PFSK-1 (cell line): ENCODE results near the gene CAV1.

ENCODE experiments used
- FOXP2 ChIP-seq: optimal IDR thresholded peaks from 2 replicates; pipeline ENCODE3; 2011; ENCODE audit warnings: borderline replicate concordance, control low read depth, inconsistent platforms; ENCODE audit not compliant: insufficient read depth; ENCODE audit errors: extremely low read length, extremely low read depth
- POLR2AphosphoS5 ChIP-seq: IDR thresholded peaks from 2 replicates; pipeline ENCODE4 v1.6.1; 2012; ENCODE audit warnings: low read depth, mild to moderate bottlenecking, control low read depth, low read length, moderate library complexity
- SIN3A ChIP-seq: IDR thresholded peaks from 2 replicates; pipeline ENCODE4 v1.6.1; 2012; ENCODE audit warnings: mild to moderate bottlenecking, low read length, moderate library complexity, borderline replicate concordance; ENCODE audit not compliant: insufficient read depth
- TAF1 ChIP-seq: IDR thresholded peaks from 2 replicates; pipeline ENCODE4 v1.6.1; 2012; ENCODE audit warnings: low read length, control low read depth, borderline replicate concordance; ENCODE audit not compliant: insufficient read depth
- TF ChIP-seq, protein P1 (sequence below), 2 experiments: IDR thresholded peaks; 2 replicates each; pipeline versions ENCODE4 v1.6.1 to v1.8.0; 2011 to 2012; ENCODE audit warnings: low read depth in 2 of 2, low read length in 2 of 2, control low read depth in 1 of 2, inconsistent platforms in 1 of 2, mild to moderate bottlenecking in 1 of 2, moderate library complexity in 1 of 2; ENCODE audit not compliant: insufficient read depth in 1 of 2

CAV1 gene

DNA sequence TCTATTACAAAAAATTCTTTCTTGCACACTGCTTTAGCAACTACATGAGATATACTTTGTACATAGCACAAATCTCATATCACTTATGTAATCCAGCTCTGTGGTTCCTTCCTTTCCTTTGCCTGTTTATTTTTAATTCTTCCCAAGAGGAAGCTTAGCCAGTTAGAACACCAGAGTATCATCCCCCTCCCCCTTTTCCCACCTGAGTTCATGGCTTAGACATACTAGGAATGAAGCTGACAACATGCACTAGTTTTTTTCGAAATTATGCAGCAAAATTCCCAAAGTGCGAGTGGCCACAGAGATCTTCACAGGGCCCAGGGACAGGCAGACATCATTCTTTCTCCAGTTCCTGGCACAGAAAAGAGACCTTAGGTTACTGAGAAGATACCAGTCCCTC is 17.8 kb downstream of the CAV1 start:
- TF ChIP-seq SIN3A (no peak), POLR2AphosphoS5 (no peak)

DNA sequence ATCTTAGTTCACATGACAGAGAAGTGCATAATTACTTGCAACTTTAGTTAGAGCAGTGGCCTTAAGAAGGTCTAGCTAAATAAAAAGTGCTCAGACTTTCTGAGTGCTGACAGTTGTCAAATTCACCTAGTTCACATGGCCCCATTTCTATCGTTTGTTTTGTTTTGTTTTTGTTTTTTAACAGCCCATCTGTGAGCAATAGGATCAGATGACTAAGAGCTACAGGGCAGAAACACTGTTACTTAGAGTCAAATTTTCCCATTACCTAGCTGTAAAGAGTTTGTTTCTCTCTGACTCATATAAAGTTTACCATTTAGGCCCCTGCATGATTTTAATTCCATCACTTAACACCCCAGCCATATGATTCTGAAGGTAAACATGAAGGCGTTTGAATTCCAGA is 18.8 kb downstream of the CAV1 start:
- TF ChIP-seq POLR2AphosphoS5 (no peak), SIN3A (no peak), TAF1 (no peak), FOXP2 (no peak)
- TF ChIP-seq, protein P1, sequence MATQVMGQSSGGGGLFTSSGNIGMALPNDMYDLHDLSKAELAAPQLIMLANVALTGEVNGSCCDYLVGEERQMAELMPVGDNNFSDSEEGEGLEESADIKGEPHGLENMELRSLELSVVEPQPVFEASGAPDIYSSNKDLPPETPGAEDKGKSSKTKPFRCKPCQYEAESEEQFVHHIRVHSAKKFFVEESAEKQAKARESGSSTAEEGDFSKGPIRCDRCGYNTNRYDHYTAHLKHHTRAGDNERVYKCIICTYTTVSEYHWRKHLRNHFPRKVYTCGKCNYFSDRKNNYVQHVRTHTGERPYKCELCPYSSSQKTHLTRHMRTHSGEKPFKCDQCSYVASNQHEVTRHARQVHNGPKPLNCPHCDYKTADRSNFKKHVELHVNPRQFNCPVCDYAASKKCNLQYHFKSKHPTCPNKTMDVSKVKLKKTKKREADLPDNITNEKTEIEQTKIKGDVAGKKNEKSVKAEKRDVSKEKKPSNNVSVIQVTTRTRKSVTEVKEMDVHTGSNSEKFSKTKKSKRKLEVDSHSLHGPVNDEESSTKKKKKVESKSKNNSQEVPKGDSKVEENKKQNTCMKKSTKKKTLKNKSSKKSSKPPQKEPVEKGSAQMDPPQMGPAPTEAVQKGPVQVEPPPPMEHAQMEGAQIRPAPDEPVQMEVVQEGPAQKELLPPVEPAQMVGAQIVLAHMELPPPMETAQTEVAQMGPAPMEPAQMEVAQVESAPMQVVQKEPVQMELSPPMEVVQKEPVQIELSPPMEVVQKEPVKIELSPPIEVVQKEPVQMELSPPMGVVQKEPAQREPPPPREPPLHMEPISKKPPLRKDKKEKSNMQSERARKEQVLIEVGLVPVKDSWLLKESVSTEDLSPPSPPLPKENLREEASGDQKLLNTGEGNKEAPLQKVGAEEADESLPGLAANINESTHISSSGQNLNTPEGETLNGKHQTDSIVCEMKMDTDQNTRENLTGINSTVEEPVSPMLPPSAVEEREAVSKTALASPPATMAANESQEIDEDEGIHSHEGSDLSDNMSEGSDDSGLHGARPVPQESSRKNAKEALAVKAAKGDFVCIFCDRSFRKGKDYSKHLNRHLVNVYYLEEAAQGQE (IDR thresholded peaks at IDR 0.05; ENCODE audit: insufficient read depth in 1 of 2, low read depth in 2 of 2, low read length in 2 of 2): no peak

DNA sequence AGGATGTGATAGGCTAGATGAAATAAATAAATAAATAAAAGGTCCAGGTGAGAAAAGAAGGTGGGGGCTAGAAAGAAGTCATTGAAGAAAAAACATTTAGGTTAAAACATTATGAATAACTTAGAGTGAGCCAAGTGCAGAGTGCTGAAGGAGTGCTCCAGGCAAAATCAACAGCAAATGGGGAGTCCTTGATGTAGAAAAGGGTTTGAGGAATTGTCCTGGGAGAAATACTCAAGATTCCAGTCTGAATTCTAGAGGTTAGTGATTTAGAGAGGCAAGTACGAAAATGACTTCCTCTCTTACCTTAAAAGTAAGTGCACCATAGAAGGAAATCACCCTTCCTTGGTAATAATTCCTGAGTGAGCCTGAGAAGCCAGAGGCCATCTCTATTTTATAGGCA is 19.7 kb downstream of the CAV1 start:
- TF ChIP-seq POLR2AphosphoS5 (no peak), SIN3A (no peak), TAF1 (no peak), FOXP2 (no peak)
- TF ChIP-seq, protein P1 (IDR thresholded peaks at IDR 0.05; ENCODE audit: insufficient read depth in 1 of 2, low read depth in 2 of 2, low read length in 2 of 2): no peak

DNA sequence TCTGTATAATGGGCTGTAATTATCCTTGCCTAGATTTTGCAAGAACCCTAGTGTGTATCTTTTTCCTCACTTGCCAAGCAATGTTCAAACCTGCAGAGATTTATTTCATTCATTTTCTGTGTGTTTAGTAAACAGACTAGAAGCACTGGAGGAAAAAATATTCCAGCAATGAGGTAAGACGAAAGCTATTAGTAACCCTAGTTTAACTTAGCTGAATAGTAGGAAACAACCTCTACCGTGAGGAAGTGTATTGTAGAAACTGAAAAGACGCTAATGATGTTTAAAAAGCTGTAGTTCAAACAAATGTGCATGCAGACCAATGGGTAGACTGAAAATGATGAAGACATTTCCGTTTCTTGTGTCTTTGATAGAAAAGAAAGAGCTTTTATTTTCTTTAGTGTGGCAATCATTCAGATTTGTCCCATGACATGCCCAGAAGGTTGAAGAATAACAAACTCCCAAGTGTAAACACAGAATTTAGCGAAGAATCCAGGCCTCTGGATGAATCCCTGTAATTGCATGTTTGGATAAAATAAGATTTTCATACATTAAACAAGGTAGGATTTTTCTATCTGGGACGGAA is 20.7 kb downstream of the CAV1 start:
- TF ChIP-seq SIN3A (no peak), TAF1 (no peak), POLR2AphosphoS5 (no peak), FOXP2 (no peak)
- TF ChIP-seq, protein P1 (IDR thresholded peaks at IDR 0.05; ENCODE audit: insufficient read depth in 1 of 2, low read depth in 2 of 2, low read length in 2 of 2): no peak

DNA sequence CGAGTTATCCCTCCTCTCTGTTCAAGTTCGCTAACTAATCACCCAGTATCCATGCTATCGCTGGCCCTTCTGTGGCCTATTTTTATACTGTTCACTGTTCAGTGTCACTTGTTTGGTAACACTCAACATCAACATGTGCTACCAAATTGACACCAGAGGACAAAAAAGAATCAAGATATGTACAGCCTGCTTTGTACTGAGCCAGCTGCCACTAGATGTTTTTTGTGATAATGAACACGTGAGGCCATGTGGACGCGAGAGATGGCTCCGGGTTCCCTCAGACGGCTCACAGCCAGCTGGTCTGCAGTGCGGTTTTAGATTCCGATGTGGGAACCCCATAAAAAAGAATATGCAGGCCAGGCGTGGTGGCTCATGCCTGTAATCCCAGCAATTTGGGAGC is 21.2 kb downstream of the CAV1 start:
- TF ChIP-seq, protein P1 (IDR thresholded peaks at IDR 0.05; ENCODE audit: insufficient read depth in 1 of 2, low read depth in 2 of 2, low read length in 2 of 2): no peak
- TF ChIP-seq POLR2AphosphoS5 (no peak), FOXP2 (no peak), TAF1 (no peak), SIN3A (no peak)

DNA sequence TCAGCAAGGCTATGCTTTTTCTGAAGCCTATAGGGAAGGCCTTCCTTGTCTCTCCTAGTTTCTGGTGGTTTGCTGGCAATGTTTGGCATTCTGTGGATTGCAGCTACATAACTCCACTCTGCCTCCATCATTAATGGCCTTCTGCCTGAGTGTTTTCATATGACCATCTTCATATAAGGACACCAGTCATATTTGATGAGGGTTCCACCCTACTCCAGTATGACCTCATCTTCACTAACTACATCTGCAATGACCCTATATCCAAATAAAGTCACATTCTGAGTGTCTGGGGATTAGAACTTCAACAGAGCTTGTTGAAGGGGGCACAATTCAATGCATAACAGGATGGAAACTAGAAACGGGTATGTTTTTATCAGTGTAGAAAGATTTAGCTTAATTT is 22.1 kb downstream of the CAV1 start:
- TF ChIP-seq SIN3A (no peak), POLR2AphosphoS5 (no peak), TAF1 (no peak), FOXP2 (no peak)
- TF ChIP-seq, protein P1 (IDR thresholded peaks at IDR 0.05; ENCODE audit: insufficient read depth in 1 of 2, low read depth in 2 of 2, low read length in 2 of 2): no peak
